Esophagus muscularis mucosa (tissue), 4 donors: Measurements from ENCODE around the gene PEX7. TPM values are rescaled to one million over a fixed set of nuclear protein-coding genes. Genes with fewer than 3 reads are reported as not detected.
A peak's percentile ranks its signal among the peaks of the same experiment; 100 is the strongest.

Experiments used
- DNase-seq: peaks from one replicate; pipeline ENCODE4 v3.0.0-alpha.2; 2017; ENCODE audit errors: extremely low spot score
- H3K27ac ChIP-seq, 4 donors: fragments of 200-600 bp; sonication (generic); replicated peaks in 1 of 4; 1 replicate in 3 of 4; 2 replicates in 1 of 4; pipeline ENCODE4 v1.5.1; 2016 to 2019; ENCODE audit warnings: mild to moderate bottlenecking in 1 of 4
- H3K27me3 ChIP-seq, 4 donors: fragments of 200-600 bp; sonication (generic); one replicate each; pipeline versions ENCODE4 v1.5.1 to v1.6.0; 2016 to 2019
- H3K36me3 ChIP-seq, 4 donors: fragments of 200-600 bp; sonication (generic); one replicate each; pipeline ENCODE4 v1.5.1; 2016 to 2019
- H3K4me1 ChIP-seq, 4 donors: fragments of 200-600 bp; sonication (generic); one replicate each; pipeline ENCODE4 v1.5.1; 2016 to 2019
- H3K4me3 ChIP-seq, 4 donors: fragments of 200-600 bp; sonication (generic); 1 replicate in 2 of 4; 2 replicates in 2 of 4; pipeline ENCODE4 v1.5.1; 2016 to 2019; ENCODE audit warnings: mild to moderate bottlenecking in 4 of 4, moderate library complexity in 1 of 4
- H3K9me3 ChIP-seq, 4 donors: fragments of 200-600 bp; sonication (generic); 1 replicate in 3 of 4; 2 replicates in 1 of 4; pipeline ENCODE4 v1.5.1; 2016 to 2019
- CTCF ChIP-seq, 3 experiments: fragments of 200-600 bp in 2 of 3; fragments of 450-650 bp in 1 of 3; sonication (generic) in 2 of 3; IDR thresholded peaks; one replicate each; pipeline ENCODE4 v1.5.1; 2017 to 2019; ENCODE audit warnings: antibody characterized with exemption in 3 of 3, mild to moderate bottlenecking in 2 of 3, moderate library complexity in 1 of 3
- EP300 ChIP-seq: sonication (generic); formaldehyde crosslinking; IDR thresholded peaks from one replicate; pipeline ENCODE4 v1.6.1; 2017; ENCODE audit warnings: antibody characterized with exemption
- POLR2A ChIP-seq: fragments of 450-650 bp; IDR thresholded peaks from one replicate; pipeline ENCODE4 v1.6.1; 2017; ENCODE audit warnings: antibody characterized with exemption, moderate library complexity, mild to moderate bottlenecking, low read depth
- POLR2AphosphoS5 ChIP-seq, 2 donors: sonication (generic); formaldehyde crosslinking; IDR thresholded peaks; one replicate each; pipeline ENCODE4 v1.6.1; 2017; ENCODE audit warnings: antibody characterized with exemption in 2 of 2
- WGBS: methylation state at CpG from one replicate; pipeline ENCODE4 v1.1.5; 2018; 5-methylcytosine and 5-hydroxymethylcytosine counted together
- intact Hi-C: fragments of 100-400 bp; cut with DNase I; formaldehyde crosslinking; loops from one replicate; pipeline ENCODE4 v1.15.1; 2023
- total RNA-seq, 4 donors: library from RNA; depleted of rRNA; stranded (reverse); fragments of >200 nt; gene quantifications; one replicate each; pipeline versions ENCODE4 v1.1.0 to v1.2.1, GENCODE V29; 2016

Gene PEX7
- total RNA-seq, 4 donors from 2014 or later, result 4.1 to 9.5 (median 5.6) TPM

GRCh38 chr6:136782021-136782770 lies 40.2 kb upstream of the PEX7 start:
- Histone ChIP-seq H3K36me3 (no peaks in the 10 kb centered on the region), H3K4me1 (peaks cover 33 to 58% (median 41%) of the 10 kb centered on the region in 4 donors), H3K27ac (no peak overlapping the region), H3K27me3 (no peaks in the 10 kb centered on the region), H3K4me3 (no peak overlapping the region), H3K9me3 (no peaks in the 10 kb centered on the region)
- TF ChIP-seq EP300, result no peak
- TF ChIP-seq POLR2AphosphoS5 (IDR thresholded peaks at IDR 0.05), result no peak
- TF ChIP-seq CTCF (IDR thresholded peaks at IDR 0.05), result no peak
- no peak for TF ChIP-seq POLR2A
- intact Hi-C loops, result no loop called here
- WGBS, result 84% methylated on average over 1 of the region's 1 CpG
- no peak for DNase-seq

GRCh38 chr6:136783021-136783420 lies 39.4 kb upstream of the PEX7 start:
- intact Hi-C loops, result no loop called here
- Histone ChIP-seq H3K4me1 (peaks cover 41 to 66% (median 43%) of the 10 kb centered on the region in 4 donors), H3K27me3 (no peaks in the 10 kb centered on the region), H3K27ac (no peak overlapping the region), H3K9me3 (no peaks in the 10 kb centered on the region), H3K36me3 (no peaks in the 10 kb centered on the region), H3K4me3 (no peak overlapping the region)
- 96% methylated on average over 6 of the region's 6 CpGs for WGBS
- no peak for DNase-seq
- TF ChIP-seq CTCF (IDR thresholded peaks at IDR 0.05) (no peak), POLR2AphosphoS5 (IDR thresholded peaks at IDR 0.05) (no peak), POLR2A (no peak), EP300 (no peak)

GRCh38 chr6:136783495-136784270 lies 38.7 kb upstream of the PEX7 start:
- Histone ChIP-seq H3K9me3 (no peaks in the 10 kb centered on the region), H3K27me3 (no peaks in the 10 kb centered on the region), H3K4me1 (peaks cover 42 to 73% (median 46%) of the 10 kb centered on the region in 4 donors), H3K4me3 (peak overlapping the region in 1 of 4 donors; percentile 7), H3K27ac (no peak overlapping the region), H3K36me3 (no peaks in the 10 kb centered on the region)
- no peak for TF ChIP-seq CTCF (IDR thresholded peaks at IDR 0.05)
- no peak for TF ChIP-seq POLR2AphosphoS5 (IDR thresholded peaks at IDR 0.05)
- no peak for TF ChIP-seq EP300
- TF ChIP-seq POLR2A, result no peak
- no peak for DNase-seq
- 70% methylated on average over 8 of the region's 9 CpGs for WGBS
- intact Hi-C loops, result no loop called here

GRCh38 chr6:136784271-136784664 lies 38.1 kb upstream of the PEX7 start:
- peak overlapping the region in 1 of 4 donors; percentile 7 for H3K4me3 ChIP-seq
- H3K4me1 ChIP-seq, result peaks cover 42 to 79% (median 50%) of the 10 kb centered on the region in 4 donors
- H3K27ac ChIP-seq, result no peak overlapping the region
- no peak for TF ChIP-seq CTCF (IDR thresholded peaks at IDR 0.05)
- TF ChIP-seq POLR2AphosphoS5 (IDR thresholded peaks at IDR 0.05), result no peak
- no peak for TF ChIP-seq EP300
- TF ChIP-seq POLR2A, result no peak
- intact Hi-C loops, result no loop called here
- H3K27me3 ChIP-seq, result no peaks in the 10 kb centered on the region
- H3K9me3 ChIP-seq, result no peaks in the 10 kb centered on the region
- WGBS, result 83% methylated on average over 8 of the region's 8 CpGs
- DNase-seq, result no peak
- no peaks in the 10 kb centered on the region for H3K36me3 ChIP-seq
